Glutamatergic neuron (in vitro differentiated cells): ENCODE measurements around the gene VEZF1. TPM values are rescaled to one million over a fixed set of nuclear protein-coding genes. Genes with fewer than 3 reads are reported as not detected.

Source experiments
- DNase-seq: peaks from one replicate; pipeline ENCODE4 v3.0.0; 2022
- H3K27ac Mint-ChIP-seq: one replicate; pipeline ENCODE4 v1.8.0; 2020; ENCODE audit warnings: mild to moderate bottlenecking, mixed read lengths, inconsistent platforms; ENCODE audit not compliant: unreplicated experiment
- H3K27me3 Mint-ChIP-seq: one replicate; pipeline ENCODE4 v1.8.0; 2020; ENCODE audit warnings: mild to moderate bottlenecking, moderate library complexity, mixed read lengths, inconsistent platforms; ENCODE audit not compliant: unreplicated experiment
- H3K36me3 Mint-ChIP-seq: one replicate; pipeline ENCODE4 v1.8.0; 2020; ENCODE audit warnings: mild to moderate bottlenecking, mixed read lengths, inconsistent platforms; ENCODE audit not compliant: unreplicated experiment
- H3K4me1 Mint-ChIP-seq: one replicate; pipeline ENCODE4 v1.8.0; 2020; ENCODE audit warnings: mild to moderate bottlenecking, low read depth, mixed read lengths, inconsistent platforms; ENCODE audit not compliant: unreplicated experiment
- H3K4me3 Mint-ChIP-seq: one replicate; pipeline ENCODE4 v1.8.0; 2020; ENCODE audit warnings: mild to moderate bottlenecking, mixed read lengths, inconsistent platforms; ENCODE audit not compliant: unreplicated experiment
- H3K9me3 Mint-ChIP-seq: one replicate; pipeline ENCODE4 v1.8.0; 2020; ENCODE audit warnings: mild to moderate bottlenecking, moderate library complexity, mixed read lengths, inconsistent platforms; ENCODE audit not compliant: unreplicated experiment
- total RNA-seq: library from RNA; stranded (reverse); fragmentation: NEBNext Ultra II Directional; extraction: Animal tissue kit (Norgen Biotek cat#: 25700); gene quantifications from one replicate; pipeline ENCODE4 v1.2.1, GENCODE V29; 2021; ENCODE audit not compliant: unreplicated experiment
- TF ChIP-seq, protein P1 (sequence below): fragments of 200-600 bp; sonication (generic); IDR thresholded peaks from one replicate; pipeline ENCODE4 v1.5.0; 2021; ENCODE audit not compliant: partially characterized antibody, unreplicated experiment

VEZF1 gene
- total RNA-seq, 1 donor from 2014 or later, result 88.3 TPM

DNA sequence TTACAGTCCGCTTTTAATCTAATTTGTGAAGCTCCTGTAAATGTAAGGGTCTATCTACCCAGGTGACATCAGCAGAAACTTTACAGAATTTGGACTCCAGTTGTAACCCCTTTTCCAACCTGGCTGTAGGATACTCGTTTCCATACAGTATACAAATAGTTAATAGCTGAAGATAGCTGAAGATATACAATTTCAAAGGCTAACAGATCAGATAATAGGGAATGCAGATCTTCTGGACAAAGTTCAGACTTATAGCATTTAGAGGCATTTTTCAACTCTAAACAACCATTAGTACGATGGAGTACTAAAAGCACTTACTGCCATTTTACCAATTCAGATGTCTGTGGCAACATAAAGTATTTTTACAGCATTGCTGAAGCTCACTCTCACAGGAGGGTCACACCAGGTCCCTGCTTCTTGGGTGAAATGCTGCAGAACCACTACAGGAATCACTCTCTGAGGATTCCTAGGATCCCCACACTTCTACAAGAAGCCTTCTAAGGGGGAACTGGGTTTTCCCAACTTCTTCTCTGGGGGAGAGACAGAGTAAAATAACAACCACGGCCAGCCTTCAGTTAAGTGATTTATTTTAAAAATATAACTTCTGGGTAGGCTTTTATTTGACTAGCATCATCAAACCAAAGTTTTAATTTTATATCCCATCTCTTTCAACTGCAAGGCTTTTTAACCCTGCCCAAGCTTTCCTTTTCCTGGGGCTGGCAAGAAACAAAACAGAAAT, 2.9 kb downstream of the VEZF1 start:
- peaks cover 55% of the 10 kb centered on the region for H3K4me1 Mint-ChIP-seq
- no peak overlapping the region for H3K27ac Mint-ChIP-seq
- peaks cover 11% of the 10 kb centered on the region for H3K9me3 Mint-ChIP-seq

DNA sequence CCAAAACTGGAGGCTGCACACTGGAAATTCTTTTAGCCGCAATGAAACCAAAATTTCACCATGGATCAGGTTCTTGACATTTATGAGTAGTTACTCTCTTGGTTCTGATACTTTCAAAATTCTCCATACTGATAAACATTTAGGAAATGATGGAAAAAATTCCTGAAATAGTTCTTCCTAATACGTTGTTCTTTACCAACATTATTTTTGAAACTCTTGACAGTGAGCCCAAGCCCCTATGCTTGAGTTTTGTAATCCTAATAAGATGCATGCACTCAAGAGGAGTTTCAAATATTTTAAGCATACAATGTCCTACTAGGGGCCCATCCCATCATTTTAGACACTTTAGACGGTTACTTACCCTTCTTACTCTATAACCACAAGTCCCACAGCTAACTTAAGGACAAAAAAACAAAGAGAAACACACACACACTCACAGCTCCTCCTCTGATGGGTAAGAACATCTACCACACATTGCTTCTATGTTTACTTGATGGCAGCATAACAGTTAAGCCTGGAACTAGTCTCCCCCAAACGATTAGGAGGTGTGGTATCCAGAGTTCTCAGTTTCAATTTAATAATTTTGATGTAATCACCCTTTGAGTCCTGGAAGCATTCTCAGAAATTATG, 3.7 kb downstream of the VEZF1 start:
- H3K4me3 Mint-ChIP-seq, result peak overlapping the region; percentile 83
- no peak for DNase-seq
- H3K4me1 Mint-ChIP-seq, result peaks cover 49% of the 10 kb centered on the region
- peaks cover 11% of the 10 kb centered on the region for H3K9me3 Mint-ChIP-seq
- H3K27ac Mint-ChIP-seq, result no peak overlapping the region
- TF ChIP-seq, protein P1, sequence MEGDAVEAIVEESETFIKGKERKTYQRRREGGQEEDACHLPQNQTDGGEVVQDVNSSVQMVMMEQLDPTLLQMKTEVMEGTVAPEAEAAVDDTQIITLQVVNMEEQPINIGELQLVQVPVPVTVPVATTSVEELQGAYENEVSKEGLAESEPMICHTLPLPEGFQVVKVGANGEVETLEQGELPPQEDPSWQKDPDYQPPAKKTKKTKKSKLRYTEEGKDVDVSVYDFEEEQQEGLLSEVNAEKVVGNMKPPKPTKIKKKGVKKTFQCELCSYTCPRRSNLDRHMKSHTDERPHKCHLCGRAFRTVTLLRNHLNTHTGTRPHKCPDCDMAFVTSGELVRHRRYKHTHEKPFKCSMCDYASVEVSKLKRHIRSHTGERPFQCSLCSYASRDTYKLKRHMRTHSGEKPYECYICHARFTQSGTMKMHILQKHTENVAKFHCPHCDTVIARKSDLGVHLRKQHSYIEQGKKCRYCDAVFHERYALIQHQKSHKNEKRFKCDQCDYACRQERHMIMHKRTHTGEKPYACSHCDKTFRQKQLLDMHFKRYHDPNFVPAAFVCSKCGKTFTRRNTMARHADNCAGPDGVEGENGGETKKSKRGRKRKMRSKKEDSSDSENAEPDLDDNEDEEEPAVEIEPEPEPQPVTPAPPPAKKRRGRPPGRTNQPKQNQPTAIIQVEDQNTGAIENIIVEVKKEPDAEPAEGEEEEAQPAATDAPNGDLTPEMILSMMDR, result no peak
- H3K36me3 Mint-ChIP-seq, result no peaks in the 10 kb centered on the region
- peaks cover 11% of the 10 kb centered on the region for H3K27me3 Mint-ChIP-seq

More for the DNA sequence above, 2.9 kb downstream of the VEZF1 start:
- Mint-ChIP-seq H3K27me3 (peaks cover 11% of the 10 kb centered on the region), H3K36me3 (no peaks in the 10 kb centered on the region), H3K4me3 (peak overlapping the region; percentile 82)
- DNase-seq, result no peak
- TF ChIP-seq, protein P1, result no peak

DNA sequence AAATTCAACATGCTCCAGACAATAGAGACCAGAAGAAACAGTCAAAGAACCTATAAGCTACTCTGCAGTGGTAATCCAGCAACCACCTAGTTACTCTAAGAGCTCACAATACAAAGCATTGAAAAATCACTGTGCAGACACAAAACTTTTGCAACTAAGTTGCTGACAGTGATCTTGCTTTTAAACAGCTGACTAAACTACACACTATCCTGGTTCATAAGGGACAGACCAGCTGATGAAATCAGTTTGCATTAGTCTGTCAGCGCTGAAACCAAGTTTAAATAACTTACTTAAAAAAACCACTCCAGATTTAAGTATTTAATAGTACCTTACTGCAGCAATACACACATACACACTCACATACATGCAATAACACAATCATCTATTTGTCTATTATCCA, 4.6 kb downstream of the VEZF1 start:
- Mint-ChIP-seq H3K4me3 (peak overlapping the region; percentile 55), H3K27ac (no peak overlapping the region), H3K36me3 (no peaks in the 10 kb centered on the region), H3K4me1 (peaks cover 41% of the 10 kb centered on the region), H3K27me3 (peaks cover 9% of the 10 kb centered on the region), H3K9me3 (peaks cover 6% of the 10 kb centered on the region)
- DNase-seq, result no peak
- TF ChIP-seq, protein P1, result no peak

DNA sequence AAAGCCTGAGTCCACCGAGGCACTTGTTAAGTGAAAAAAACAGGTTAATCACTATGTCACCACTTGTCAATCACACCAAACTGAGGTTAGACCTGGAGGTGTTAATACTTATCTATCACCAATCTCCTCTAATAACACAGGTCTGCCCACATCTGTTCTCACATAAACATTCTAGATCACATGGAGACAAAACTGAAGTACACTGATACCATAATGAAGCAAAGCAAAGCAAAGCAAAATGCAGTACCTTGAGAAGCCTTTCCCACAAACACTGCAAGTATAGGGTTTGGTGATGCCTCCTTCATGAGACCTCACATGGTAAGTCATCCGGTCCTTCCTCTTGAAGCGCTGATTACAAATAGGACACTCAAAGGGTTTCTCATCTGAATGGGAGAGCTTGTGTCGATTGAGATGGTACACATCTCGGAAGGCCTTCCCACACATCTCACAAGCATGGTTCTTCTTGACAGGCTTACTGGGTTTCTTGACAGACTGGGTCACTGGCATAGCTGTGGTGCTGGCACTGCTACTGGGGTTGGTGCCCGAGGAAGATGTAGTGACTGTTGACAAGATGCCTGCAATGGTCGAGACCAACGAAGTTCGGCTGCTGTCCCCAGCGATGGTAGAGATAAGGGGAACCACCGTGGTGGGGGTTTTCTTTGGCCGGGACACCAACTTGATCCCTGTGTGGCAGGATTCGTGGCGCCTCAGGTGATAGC, 5.4 kb downstream of the VEZF1 start:
- DNase-seq, result no peak
- Mint-ChIP-seq H3K36me3 (no peaks in the 10 kb centered on the region), H3K4me1 (peaks cover 41% of the 10 kb centered on the region), H3K4me3 (peak overlapping the region; percentile 7), H3K27ac (no peak overlapping the region), H3K27me3 (peaks cover 10% of the 10 kb centered on the region), H3K9me3 (peaks cover 5% of the 10 kb centered on the region)
- TF ChIP-seq, protein P1, result no peak
